WERI-Rb-1 (cell line): ENCODE measurements around the gene KLK14.

Experiments
- DNase-seq: peaks from one replicate; pipeline ENCODE4 v3.0.0-alpha.2; 2020
- H3K27ac ChIP-seq: fragments of 250-450 bp; sonication (Bioruptor Pico); 2 replicates; pipeline ENCODE4 v1.5.1; 2020; ENCODE audit warnings: mild to moderate bottlenecking, moderate library complexity
- H3K27me3 ChIP-seq: fragments of 250-450 bp; sonication (Bioruptor Pico); 2 replicates; pipeline ENCODE4 v1.5.1; 2021; ENCODE audit warnings: mild to moderate bottlenecking, low read depth, moderate library complexity; ENCODE audit not compliant: insufficient read depth, severe bottlenecking
- H3K36me3 ChIP-seq: fragments of 250-450 bp; sonication (Bioruptor Pico); 2 replicates; pipeline ENCODE4 v1.5.1; 2020; ENCODE audit warnings: mild to moderate bottlenecking, moderate library complexity
- H3K4me3 ChIP-seq: 2 replicates; pipeline ENCODE4 v1.5.1; 2011; ENCODE audit warnings: low read depth, mild to moderate bottlenecking, control low read depth, low read length
- H3K9me3 ChIP-seq: fragments of 250-450 bp; sonication (Bioruptor Pico); 2 replicates; pipeline ENCODE4 v1.5.1; 2021; ENCODE audit warnings: mild to moderate bottlenecking, moderate library complexity; ENCODE audit not compliant: severe bottlenecking
- TF ChIP-seq, protein P1 (sequence below): IDR thresholded peaks from 2 replicates; pipeline ENCODE4 v1.5.1; 2011; ENCODE audit warnings: low read depth, mild to moderate bottlenecking, control low read depth, inconsistent platforms, low read length

Gene KLK14

GRCh38 chr19:51114087-51114729 is 31.5 kb upstream of the KLK14 start:
- no peak overlapping the region for H3K27ac ChIP-seq
- peaks cover 83% of the 10 kb centered on the region for H3K27me3 ChIP-seq
- TF ChIP-seq, protein P1, sequence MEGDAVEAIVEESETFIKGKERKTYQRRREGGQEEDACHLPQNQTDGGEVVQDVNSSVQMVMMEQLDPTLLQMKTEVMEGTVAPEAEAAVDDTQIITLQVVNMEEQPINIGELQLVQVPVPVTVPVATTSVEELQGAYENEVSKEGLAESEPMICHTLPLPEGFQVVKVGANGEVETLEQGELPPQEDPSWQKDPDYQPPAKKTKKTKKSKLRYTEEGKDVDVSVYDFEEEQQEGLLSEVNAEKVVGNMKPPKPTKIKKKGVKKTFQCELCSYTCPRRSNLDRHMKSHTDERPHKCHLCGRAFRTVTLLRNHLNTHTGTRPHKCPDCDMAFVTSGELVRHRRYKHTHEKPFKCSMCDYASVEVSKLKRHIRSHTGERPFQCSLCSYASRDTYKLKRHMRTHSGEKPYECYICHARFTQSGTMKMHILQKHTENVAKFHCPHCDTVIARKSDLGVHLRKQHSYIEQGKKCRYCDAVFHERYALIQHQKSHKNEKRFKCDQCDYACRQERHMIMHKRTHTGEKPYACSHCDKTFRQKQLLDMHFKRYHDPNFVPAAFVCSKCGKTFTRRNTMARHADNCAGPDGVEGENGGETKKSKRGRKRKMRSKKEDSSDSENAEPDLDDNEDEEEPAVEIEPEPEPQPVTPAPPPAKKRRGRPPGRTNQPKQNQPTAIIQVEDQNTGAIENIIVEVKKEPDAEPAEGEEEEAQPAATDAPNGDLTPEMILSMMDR = no peak
- H3K4me3 ChIP-seq = no peak overlapping the region
- H3K36me3 ChIP-seq = no peaks in the 10 kb centered on the region
- no peak for DNase-seq
- no peaks in the 10 kb centered on the region for H3K9me3 ChIP-seq

DNA sequence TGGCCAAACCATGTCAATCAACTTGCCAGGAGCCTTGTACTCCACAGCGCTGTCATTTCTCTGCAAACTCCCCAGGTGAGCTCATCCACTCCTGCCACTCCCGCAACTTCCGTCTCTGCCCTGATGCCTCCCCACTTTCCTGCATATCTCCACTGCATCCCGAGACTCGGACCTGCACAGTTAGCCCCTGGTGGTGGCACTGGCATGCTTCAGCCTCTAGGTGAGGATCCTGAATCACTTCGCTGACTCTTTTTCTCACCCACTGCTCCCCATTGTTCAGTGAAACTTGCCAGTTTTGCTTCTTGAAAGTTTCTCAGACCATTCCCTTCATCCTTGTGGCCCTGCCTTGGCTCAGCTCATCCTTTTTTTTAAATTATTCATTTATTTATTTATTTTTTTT is 28.9 kb upstream of the KLK14 start:
- Histone ChIP-seq H3K36me3 (no peaks in the 10 kb centered on the region), H3K27ac (no peak overlapping the region), H3K27me3 (peaks cover 59% of the 10 kb centered on the region), H3K4me3 (no peak overlapping the region), H3K9me3 (no peaks in the 10 kb centered on the region)
- TF ChIP-seq, protein P1 = 0 out of 2 replicates have a peak, but pooled peaks have one; percentile 5
- DNase-seq = peak; percentile 13

DNA sequence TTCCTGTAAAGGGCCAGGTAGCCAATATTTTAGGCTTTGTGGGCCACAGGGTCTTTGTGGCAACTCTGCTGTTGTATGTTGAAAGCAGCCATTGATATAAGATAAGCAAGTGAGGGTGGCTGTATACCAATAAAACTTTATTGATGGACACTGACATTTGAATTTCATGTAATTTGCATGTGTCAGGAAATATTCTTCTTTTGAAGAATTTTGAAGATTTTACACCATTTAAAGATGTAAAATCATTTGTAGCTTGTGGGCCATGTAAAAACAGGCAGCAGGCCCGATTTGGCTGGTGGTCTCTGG is 27.9 kb upstream of the KLK14 start:
- TF ChIP-seq, protein P1 = no peak
- no peaks in the 10 kb centered on the region for H3K36me3 ChIP-seq
- DNase-seq = no peak
- H3K27ac ChIP-seq = no peak overlapping the region
- peaks cover 49% of the 10 kb centered on the region for H3K27me3 ChIP-seq
- H3K9me3 ChIP-seq = no peaks in the 10 kb centered on the region
- H3K4me3 ChIP-seq = no peak overlapping the region

DNA sequence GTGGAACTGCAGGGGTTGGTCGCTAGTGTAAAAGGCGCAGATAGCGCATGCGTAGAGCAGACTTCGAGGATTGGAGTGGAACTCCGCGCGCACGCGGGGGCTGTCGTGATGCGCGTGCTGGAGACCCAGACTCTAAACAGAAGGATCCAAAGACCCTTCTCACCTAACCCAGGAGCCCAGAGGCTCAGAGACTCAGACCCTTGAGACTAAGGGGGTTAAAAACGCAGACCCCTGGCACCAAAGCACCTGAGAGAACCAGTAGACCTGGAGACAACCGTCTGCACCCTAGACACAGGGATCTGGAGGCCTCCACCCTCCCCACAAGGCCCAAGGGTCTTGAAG is 26.1 kb upstream of the KLK14 start:
- H3K27ac ChIP-seq = peak overlapping the region; percentile 34; the same call in 1 of the 2 replicates
- peaks cover 30% of the 10 kb centered on the region for H3K27me3 ChIP-seq
- TF ChIP-seq, protein P1 = no peak
- peak overlapping the region; percentile 56 for H3K4me3 ChIP-seq
- H3K9me3 ChIP-seq = no peaks in the 10 kb centered on the region
- no peaks in the 10 kb centered on the region for H3K36me3 ChIP-seq
- DNase-seq = no peak

GRCh38 chr19:51108066-51108804 is 25.5 kb upstream of the KLK14 start, which contains the start of gene CTU1:
TSS of gene CTU1 (minus strand) at chr19:51108409. CDS start at chr19:51104569, 3,840 bp downstream.
- no peaks in the 10 kb centered on the region for H3K9me3 ChIP-seq
- H3K27me3 ChIP-seq = peaks cover 25% of the 10 kb centered on the region
- H3K4me3 ChIP-seq = peak within 1 kb of the TSS; percentile 56
- H3K36me3 ChIP-seq = no peaks in the 10 kb centered on the region
- TF ChIP-seq, protein P1 = no peak
- H3K27ac ChIP-seq = peak within 1 kb of the TSS; percentile 70
- peak; percentile 98 for DNase-seq
